AG10803 (cell line): ENCODE measurements around the gene LRPAP1.

Source experiments
- DNase-seq: peaks from one replicate; pipeline ENCODE4 v3.0.0; 2010; ENCODE audit warnings: low read depth
- H3K4me3 ChIP-seq: 2 replicates; pipeline ENCODE4 v1.5.1; 2011; ENCODE audit warnings: mild to moderate bottlenecking, low read length, control low read depth
- TF ChIP-seq, protein P1 (sequence below): conservative IDR thresholded peaks from 2 replicates; pipeline ENCODE4 v1.5.1; 2011; ENCODE audit warnings: mild to moderate bottlenecking, low read length, control low read depth, inconsistent platforms

Gene LRPAP1

DNA sequence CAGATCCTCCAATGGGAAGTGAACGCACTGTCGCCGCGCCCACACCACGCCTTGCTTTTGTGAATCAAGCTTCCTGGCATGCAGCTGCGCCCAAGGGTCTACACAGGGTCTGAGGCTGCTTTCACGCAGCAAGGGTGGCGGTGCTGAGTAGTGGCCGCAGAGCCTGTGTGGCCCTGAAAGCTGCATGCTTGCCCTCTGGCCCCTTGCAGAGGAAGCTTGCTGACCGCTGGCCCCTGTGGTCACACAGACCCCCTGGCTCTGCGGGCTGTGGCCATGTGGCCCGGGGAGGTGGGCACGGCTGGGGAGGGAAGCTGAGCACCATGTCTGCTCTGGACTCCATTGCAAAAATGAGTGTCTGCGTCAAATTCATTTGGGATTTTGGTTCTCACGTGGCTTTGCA, 60.3 kb downstream of the LRPAP1 start:
- H3K4me3 ChIP-seq: no peak overlapping the region
- no peak for DNase-seq
- TF ChIP-seq, protein P1, sequence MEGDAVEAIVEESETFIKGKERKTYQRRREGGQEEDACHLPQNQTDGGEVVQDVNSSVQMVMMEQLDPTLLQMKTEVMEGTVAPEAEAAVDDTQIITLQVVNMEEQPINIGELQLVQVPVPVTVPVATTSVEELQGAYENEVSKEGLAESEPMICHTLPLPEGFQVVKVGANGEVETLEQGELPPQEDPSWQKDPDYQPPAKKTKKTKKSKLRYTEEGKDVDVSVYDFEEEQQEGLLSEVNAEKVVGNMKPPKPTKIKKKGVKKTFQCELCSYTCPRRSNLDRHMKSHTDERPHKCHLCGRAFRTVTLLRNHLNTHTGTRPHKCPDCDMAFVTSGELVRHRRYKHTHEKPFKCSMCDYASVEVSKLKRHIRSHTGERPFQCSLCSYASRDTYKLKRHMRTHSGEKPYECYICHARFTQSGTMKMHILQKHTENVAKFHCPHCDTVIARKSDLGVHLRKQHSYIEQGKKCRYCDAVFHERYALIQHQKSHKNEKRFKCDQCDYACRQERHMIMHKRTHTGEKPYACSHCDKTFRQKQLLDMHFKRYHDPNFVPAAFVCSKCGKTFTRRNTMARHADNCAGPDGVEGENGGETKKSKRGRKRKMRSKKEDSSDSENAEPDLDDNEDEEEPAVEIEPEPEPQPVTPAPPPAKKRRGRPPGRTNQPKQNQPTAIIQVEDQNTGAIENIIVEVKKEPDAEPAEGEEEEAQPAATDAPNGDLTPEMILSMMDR: no peak

DNA sequence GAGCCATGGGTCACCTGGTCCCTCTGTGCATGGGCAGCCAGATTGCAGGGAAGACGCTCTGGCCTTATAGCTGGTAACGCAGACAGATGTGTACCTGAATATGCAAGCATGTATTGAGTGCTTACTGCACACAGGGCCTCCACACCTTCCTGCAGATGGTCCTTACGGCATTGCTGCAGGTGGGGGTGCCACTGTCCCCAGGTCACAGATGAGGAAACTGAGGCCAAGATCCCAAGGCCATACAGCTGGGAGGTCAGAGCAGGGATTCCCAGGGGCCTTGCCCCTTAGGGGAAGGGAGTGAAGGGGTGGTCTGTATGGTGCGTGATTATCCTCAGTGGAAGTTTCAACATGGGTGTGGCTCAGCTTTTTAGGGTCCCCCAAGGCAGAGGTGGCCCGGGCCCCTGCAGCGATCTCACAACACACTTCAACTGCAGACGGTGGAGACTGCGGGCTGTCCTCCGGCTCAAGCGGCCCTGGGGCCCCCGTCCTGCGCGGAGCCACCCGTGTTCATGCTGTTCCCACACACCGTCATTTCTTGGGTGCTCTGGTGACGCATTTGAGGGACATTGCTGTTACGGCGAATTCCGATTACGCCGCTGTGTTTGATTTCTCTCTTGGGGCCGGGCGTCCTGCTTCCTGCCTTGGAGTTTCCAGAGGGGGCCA, 61.0 kb downstream of the LRPAP1 start:
- no peak overlapping the region for H3K4me3 ChIP-seq
- no peak for DNase-seq
- TF ChIP-seq, protein P1: no peak

DNA sequence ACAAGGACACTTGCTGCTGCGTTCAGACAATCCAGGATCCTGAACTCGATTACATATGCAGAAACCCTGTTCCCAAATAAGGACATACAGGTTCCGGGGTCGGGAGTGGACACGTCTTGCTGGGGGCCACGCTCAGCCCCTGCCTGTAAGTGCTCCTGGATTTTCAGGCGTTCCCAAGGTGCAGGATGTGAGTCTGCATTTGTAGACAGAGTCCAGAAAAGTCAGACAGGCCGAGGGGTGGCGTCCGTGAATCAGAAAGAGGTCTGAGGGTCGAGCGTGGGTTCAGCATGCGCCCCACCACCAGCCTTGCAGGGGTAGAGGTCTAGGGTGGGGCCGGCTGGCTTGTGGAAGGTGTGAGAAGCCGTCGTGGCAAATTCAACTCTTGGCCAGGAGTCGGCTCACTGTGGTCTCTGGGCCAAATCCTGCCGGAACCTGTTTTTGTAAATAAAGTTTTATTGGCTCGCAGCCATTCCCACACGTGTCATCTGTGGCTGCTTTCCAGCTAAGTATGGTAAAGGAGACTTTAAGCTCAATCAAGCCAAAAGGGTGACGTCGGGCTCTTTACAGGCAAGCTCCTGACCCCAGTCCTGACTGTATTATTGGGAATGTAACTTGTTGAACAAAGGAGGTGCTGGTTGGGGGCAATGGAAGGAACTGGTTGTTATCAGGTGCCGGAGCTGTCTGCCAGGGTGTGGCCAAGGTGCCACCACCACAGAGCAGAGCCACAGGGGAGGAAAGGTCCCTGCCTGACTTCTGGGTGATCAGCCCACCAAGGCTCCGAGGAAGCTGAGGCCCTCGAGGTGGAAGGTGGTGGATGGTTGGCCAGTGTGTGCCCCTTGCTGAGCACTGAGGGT, 61.8 kb downstream of the LRPAP1 start:
- H3K4me3 ChIP-seq: no peak overlapping the region
- no peak for DNase-seq
- TF ChIP-seq, protein P1: no peak

DNA sequence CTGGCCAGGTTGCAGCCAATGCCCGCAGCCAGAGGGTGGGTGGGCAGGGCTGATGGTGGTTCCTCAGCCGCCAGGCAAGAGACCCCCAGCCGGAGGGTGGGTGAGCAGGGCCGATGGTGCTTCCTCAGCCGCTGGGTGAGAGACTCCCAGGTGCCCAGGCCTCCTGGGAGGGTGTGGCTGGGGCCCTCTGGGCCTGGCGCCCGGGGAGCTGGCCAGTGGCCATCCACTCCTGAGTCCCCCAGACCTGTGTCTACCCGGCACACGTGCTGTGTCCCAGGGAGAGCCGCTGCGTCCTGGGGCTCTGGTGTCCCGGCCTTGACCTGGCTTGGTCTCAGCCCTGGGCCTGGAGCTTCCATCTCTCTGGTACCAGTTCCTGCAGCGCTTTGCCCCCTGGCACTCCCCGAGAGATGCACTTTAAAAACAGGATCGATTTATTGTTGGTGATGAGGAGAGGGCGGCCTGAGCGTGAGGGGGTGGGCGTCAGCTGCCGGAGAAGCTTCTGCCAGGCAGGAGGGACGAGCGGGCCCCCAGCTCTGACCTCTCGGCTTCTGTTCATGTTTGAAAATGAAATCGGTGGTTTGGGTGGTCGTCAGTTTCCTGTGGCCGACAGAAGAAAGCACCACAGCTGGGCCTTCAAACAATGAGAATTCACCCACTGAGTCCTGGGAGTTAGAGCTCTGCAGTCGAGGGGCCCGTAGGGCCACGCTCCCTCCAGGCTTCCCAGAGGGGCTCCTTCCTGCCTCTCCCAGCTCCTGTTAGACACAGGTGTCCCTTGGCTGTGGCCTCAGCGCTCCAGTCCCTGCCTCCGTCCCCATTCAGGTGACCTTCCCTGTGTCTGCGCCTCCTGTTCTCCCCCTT, 62.6 kb downstream of the LRPAP1 start:
- TF ChIP-seq, protein P1: no peak
- H3K4me3 ChIP-seq: no peak overlapping the region
- no peak for DNase-seq

DNA sequence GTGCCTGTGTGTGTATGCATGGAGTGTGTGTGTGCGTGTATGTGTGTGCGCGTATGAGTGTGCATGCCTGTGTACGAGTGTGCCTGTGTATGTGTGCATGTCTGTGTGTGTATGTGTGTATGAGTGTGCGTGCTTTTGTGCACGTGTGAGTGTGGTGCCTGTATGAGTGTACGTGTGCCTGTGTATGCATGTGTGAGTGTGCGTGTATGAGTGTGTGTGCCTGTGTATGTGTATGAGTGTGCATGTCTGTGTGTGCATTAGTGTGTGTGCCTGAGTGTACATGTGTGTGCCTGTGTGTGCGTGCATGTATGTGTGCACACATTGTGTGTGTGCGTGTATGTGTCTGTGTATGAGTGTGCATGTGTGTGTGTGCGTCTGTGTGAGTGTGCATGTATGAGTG, 63.4 kb downstream of the LRPAP1 start:
- no peak overlapping the region for H3K4me3 ChIP-seq
- TF ChIP-seq, protein P1: no peak
- no peak for DNase-seq

DNA sequence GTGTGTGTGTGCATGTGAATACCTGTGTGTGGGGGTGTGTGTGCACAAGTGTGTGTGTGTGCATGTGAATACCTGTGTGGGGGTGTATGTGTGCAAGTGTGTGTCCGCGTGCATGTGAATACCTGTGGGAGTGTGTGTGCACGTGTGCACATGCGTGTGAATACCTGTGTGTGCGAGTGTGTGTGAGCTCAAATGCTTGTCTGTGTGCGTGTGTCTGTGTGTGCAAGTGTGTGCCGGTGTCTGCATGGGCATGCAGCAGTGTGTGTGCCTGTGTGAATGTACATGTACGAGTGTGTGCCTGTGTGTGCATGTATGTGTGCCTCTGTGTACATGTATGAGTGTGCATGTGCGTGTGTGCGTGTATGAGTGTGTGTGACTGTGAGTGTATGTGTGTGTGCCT, 64.1 kb downstream of the LRPAP1 start:
- TF ChIP-seq, protein P1: no peak
- no peak for DNase-seq
- no peak overlapping the region for H3K4me3 ChIP-seq
